ENCODE measurements around the gene EBPL. TPM values are rescaled to one million over a fixed set of nuclear protein-coding genes. Genes with fewer than 3 reads are reported as not detected.
A peak's percentile ranks its signal among the peaks of the same experiment; 100 is the strongest.

Gene EBPL
- total RNA-seq, 3 donors from 2014 or later: 33.6 to 36.8 (median 34.0) TPM

DNA sequence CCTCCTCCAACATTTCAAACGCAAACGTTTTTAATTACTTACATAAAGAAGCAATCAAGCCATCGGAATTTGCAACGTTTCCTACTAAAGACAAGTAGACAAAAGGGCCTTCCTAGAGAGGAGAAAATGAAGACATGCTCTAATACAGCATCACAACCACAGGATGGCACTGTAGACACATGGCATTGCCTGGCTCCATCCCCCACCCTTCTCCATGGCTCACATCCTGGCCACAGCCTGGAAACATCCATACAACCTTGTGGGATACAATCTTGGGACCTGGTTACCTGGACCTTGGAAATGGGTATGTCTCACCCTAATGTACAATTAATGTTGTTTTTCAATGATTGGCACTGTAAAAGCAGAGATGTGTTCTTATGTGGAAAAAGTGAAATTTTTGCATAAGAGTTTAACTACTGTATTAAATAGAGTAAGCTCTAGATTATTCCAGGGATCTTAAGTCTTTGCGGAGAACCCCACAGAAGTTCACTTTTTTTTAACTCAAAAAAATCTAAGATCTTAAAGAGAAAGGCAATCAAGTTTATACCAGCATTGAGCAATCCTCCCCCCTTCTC lies 21.5 kb downstream of the EBPL start:
- TF ChIP-seq CTCF (IDR thresholded peaks at IDR 0.05): peak; percentile 67
- Histone ChIP-seq H3K36me3 (ENCODE audit: low read depth) (no peaks in the 10 kb centered on the region), H3K9me3 (no peaks in the 10 kb centered on the region), H3K4me3 (no peak overlapping the region), H3K4me1 (ENCODE audit: low read depth) (no peaks in the 10 kb centered on the region)
- intact Hi-C loops (cut with DNase I, micrococcal nuclease): loop anchor here (5.0 to 10.0 kb wide), 2 partner anchors 175 to 177 kb away; no protein-coding TSS in a partner anchor
- peak; percentile 97 for ATAC-seq
- DNase-seq: peak in 2 of 3 donors; percentile 69 to 75

GRCh38 chr13:49667773-49668172 lies 23.5 kb downstream of the EBPL start:
- intact Hi-C loops (cut with DNase I, micrococcal nuclease): loop anchor here in 1 of 2 donors (10.0 kb wide), 1 partner anchor 177 kb away; no protein-coding TSS in a partner anchor
- DNase-seq: no peak
- H3K9me3 ChIP-seq: no peaks in the 10 kb centered on the region
- TF ChIP-seq CTCF (IDR thresholded peaks at IDR 0.05): no peak
- ATAC-seq: no peak
- H3K4me1 ChIP-seq (ENCODE audit: low read depth): no peaks in the 10 kb centered on the region
- H3K36me3 ChIP-seq (ENCODE audit: low read depth): no peaks in the 10 kb centered on the region
- H3K4me3 ChIP-seq: no peak overlapping the region

DNA sequence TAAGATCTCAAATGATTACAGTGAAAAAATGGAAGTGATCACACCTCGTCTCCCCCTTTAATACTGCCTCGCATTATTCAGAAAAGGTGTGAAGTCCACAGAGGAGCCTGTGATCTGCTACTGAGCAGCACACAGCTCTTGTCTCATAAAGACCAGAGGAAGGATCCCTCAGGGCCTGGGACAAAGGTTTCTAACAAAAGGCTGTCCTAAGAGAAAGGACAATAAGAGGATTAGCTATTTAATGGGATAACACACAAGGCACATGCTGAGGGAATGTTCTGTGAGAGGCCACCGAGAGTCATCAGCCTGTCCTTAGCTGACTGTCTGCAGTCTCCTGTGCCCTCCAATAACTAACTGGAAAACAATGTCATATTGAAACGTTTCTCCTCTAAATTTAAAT lies 26.7 kb downstream of the EBPL start:
- intact Hi-C loops (cut with DNase I, micrococcal nuclease): loop anchor here (5.0 to 10.0 kb wide), 2 partner anchors 180 to 192 kb away; no protein-coding TSS in a partner anchor
- no peaks in the 10 kb centered on the region for H3K36me3 ChIP-seq (ENCODE audit: low read depth)
- TF ChIP-seq CTCF (IDR thresholded peaks at IDR 0.05): no peak
- H3K4me3 ChIP-seq: no peak overlapping the region
- DNase-seq (no peak), ATAC-seq (no peak)
- H3K4me1 ChIP-seq (ENCODE audit: low read depth): no peaks in the 10 kb centered on the region
- H3K9me3 ChIP-seq: no peaks in the 10 kb centered on the region

DNA sequence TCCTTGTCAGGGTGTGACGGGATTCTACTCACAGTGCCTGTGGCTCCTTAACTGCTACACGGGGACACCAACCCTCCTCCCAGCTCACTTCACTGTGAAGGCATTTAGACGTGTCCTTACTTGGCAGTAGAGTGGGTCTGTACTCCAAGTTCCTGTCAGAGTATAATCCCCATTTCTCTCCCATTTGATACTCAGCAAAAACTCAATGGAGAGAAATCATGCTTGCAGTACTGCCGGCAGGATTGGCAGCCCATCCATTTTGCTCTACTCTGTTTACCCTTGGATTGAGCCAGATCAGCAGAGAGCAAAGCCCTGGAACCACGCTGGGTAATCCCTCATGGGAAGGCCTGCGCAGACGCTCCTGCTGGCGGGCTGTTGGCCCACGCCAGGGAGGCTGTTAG lies 34.0 kb downstream of the EBPL start:
- DNase-seq: peak in 1 of 3 donors; percentile 19
- no peak for ATAC-seq

DNA sequence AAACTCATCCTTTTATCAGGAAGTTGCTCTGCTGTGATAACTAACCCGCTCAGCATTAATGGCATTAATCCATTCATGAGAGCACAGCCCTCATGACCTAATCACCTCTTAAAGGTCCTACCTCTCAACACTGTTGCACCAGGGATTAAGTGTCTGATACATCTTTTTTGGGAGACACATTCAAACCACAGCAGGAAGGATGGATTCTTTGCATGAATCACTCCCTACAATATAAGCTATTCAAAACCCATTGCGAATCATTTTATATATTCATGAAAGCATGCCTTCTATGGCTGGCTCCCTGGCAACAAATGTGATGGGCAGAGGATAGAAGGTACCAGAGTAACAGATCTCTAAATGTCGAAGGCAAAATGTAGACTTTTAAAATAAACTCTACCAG lies 35.4 kb downstream of the EBPL start:
- H3K4me1 ChIP-seq (ENCODE audit: low read depth): no peaks in the 10 kb centered on the region
- ATAC-seq: no peak
- no peak for TF ChIP-seq CTCF (IDR thresholded peaks at IDR 0.05)
- no peak for DNase-seq
- intact Hi-C loops (cut with DNase I, micrococcal nuclease): loop anchor here in 1 of 2 donors (5.0 kb wide), 1 partner anchor 186 kb away; no protein-coding TSS in a partner anchor
- no peaks in the 10 kb centered on the region for H3K36me3 ChIP-seq (ENCODE audit: low read depth)
- H3K9me3 ChIP-seq: no peaks in the 10 kb centered on the region
- H3K4me3 ChIP-seq: no peak overlapping the region

More for the DNA sequence above, 34.0 kb downstream of the EBPL start:
- H3K36me3 ChIP-seq (ENCODE audit: low read depth): no peaks in the 10 kb centered on the region
- no peak for TF ChIP-seq CTCF (IDR thresholded peaks at IDR 0.05)
- no peaks in the 10 kb centered on the region for H3K4me1 ChIP-seq (ENCODE audit: low read depth)
- intact Hi-C loops (cut with DNase I, micrococcal nuclease): loop anchor here in 1 of 2 donors (5.0 kb wide), 1 partner anchor 185 kb away; no protein-coding TSS in a partner anchor
- no peaks in the 10 kb centered on the region for H3K9me3 ChIP-seq
- H3K4me3 ChIP-seq: no peak overlapping the region
